HL-60 (cell line): ENCODE data around the gene DENND1B.

Experiments
- DNase-seq, 2 experiments: peaks; one replicate each; pipeline ENCODE4 v3.0.0-alpha.2; 2010 to 2020; ENCODE audit warnings: low read depth in 1 of 2, low spot score in 1 of 2
- H3K27ac ChIP-seq: fragments of 250-450 bp; sonication (Bioruptor Pico); replicated peaks from 2 replicates; pipeline ENCODE4 v1.5.1; 2020; ENCODE audit warnings: mild to moderate bottlenecking, moderate library complexity
- H3K27me3 ChIP-seq: fragments of 250-450 bp; sonication (Bioruptor Pico); 2 replicates; pipeline ENCODE4 v1.5.1; 2021; ENCODE audit warnings: mild to moderate bottlenecking, moderate library complexity; ENCODE audit not compliant: insufficient read depth, poor library complexity, severe bottlenecking
- H3K4me3 ChIP-seq: replicated peaks from 2 replicates; pipeline ENCODE4 v1.5.1; 2011; ENCODE audit warnings: mild to moderate bottlenecking, control low read depth, low read length; ENCODE audit not compliant: insufficient read depth
- CTCF ChIP-seq: IDR thresholded peaks from one replicate; pipeline ENCODE4 v1.5.1; 2011; ENCODE audit warnings: low read length, control low read depth, inconsistent platforms; ENCODE audit not compliant: insufficient read depth
- GABPA ChIP-seq: IDR thresholded peaks from 2 replicates; pipeline ENCODE4 v1.6.1; 2012; ENCODE audit warnings: low read depth
- POLR2AphosphoS5 ChIP-seq: IDR thresholded peaks from 2 replicates; pipeline ENCODE4 v1.6.1; 2012; ENCODE audit warnings: low read depth
- SPI1 ChIP-seq: IDR thresholded peaks from 2 replicates; pipeline ENCODE4 v1.6.1; 2012; ENCODE audit warnings: low read depth, mild to moderate bottlenecking, borderline replicate concordance
- TF ChIP-seq, protein P1 (sequence below): IDR thresholded peaks from 2 replicates; pipeline ENCODE4 v1.6.1; 2012; ENCODE audit warnings: low read depth; ENCODE audit not compliant: insufficient replicate concordance

The DENND1B gene

DNA sequence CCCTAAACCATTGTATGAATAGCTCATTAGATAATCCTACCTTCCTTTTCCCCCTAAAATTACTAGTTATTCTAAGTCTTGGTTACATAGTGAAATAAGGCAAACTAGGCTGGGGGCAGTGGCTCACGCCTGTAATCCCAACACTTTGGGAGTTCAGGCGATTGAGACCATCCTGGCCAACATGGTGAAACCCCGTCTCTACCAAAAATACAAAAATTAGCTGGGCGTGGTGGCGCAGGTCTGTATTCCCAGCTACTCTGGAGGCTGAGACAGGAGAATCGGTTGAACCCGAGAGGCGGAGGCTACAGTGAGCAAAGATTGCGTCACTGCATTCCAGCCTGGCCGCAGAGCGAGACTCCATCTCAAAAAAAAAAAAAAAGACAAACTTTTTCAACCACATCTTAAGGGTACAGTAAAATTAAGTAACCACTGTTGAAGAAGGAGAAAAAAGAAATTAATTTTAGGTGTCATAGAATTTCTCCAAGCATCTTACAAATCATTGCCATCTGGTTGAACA, 108.5 kb downstream of the DENND1B start:
- TF ChIP-seq POLR2AphosphoS5 (no peak), SPI1 (no peak), GABPA (no peak), CTCF (no peak)
- TF ChIP-seq, protein P1, sequence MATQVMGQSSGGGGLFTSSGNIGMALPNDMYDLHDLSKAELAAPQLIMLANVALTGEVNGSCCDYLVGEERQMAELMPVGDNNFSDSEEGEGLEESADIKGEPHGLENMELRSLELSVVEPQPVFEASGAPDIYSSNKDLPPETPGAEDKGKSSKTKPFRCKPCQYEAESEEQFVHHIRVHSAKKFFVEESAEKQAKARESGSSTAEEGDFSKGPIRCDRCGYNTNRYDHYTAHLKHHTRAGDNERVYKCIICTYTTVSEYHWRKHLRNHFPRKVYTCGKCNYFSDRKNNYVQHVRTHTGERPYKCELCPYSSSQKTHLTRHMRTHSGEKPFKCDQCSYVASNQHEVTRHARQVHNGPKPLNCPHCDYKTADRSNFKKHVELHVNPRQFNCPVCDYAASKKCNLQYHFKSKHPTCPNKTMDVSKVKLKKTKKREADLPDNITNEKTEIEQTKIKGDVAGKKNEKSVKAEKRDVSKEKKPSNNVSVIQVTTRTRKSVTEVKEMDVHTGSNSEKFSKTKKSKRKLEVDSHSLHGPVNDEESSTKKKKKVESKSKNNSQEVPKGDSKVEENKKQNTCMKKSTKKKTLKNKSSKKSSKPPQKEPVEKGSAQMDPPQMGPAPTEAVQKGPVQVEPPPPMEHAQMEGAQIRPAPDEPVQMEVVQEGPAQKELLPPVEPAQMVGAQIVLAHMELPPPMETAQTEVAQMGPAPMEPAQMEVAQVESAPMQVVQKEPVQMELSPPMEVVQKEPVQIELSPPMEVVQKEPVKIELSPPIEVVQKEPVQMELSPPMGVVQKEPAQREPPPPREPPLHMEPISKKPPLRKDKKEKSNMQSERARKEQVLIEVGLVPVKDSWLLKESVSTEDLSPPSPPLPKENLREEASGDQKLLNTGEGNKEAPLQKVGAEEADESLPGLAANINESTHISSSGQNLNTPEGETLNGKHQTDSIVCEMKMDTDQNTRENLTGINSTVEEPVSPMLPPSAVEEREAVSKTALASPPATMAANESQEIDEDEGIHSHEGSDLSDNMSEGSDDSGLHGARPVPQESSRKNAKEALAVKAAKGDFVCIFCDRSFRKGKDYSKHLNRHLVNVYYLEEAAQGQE, result no peak
- Histone ChIP-seq H3K4me3 (no peak overlapping the region), H3K27me3 (no peaks in the 10 kb centered on the region), H3K27ac (no peak overlapping the region)
- no peak for DNase-seq

- no peak for DNase-seq
- H3K27ac ChIP-seq, result no peak overlapping the region
- TF ChIP-seq CTCF, result no peak
- no peak for TF ChIP-seq GABPA
- TF ChIP-seq SPI1, result no peak
- no peak for TF ChIP-seq POLR2AphosphoS5
- TF ChIP-seq, protein P1, result no peak
- no peaks in the 10 kb centered on the region for H3K27me3 ChIP-seq
- no peak overlapping the region for H3K4me3 ChIP-seq
These were observed 110.9 kb downstream of the DENND1B start for GRCh38 chr1:197664391-197664790.

GRCh38 chr1:197663162-197663953, 111.9 kb downstream of the DENND1B start:
- no peak for DNase-seq
- Histone ChIP-seq H3K4me3 (no peak overlapping the region), H3K27ac (no peak overlapping the region), H3K27me3 (no peaks in the 10 kb centered on the region)
- TF ChIP-seq, protein P1, result no peak
- TF ChIP-seq POLR2AphosphoS5, result no peak
- TF ChIP-seq CTCF, result no peak
- TF ChIP-seq GABPA, result no peak
- TF ChIP-seq SPI1, result no peak
